ENCODE measurements around the gene ADSS2.
"Not testable (repeated sequence)": the region's sequence is repeated elsewhere in the genome, so short reads cannot be mapped to it uniquely, and the experiment has no call there.

ADSS2 gene

GRCh38 chr1:244365262-244365661 lies 86.4 kb downstream of the ADSS2 start:
- DNase-seq, result not testable (repeated sequence)

GRCh38 chr1:244362476-244362875 lies 89.2 kb downstream of the ADSS2 start:
- no peak for DNase-seq

- DNase-seq, result no peak
These were observed 89.8 kb downstream of the ADSS2 start for GRCh38 chr1:244361764-244362473.

Measured in inflammatory macrophage (primary cell).